Coronary artery (tissue), 2 donors: Measurements from ENCODE around the gene RNF166.

ENCODE experiments used
- DNase-seq: peaks from one replicate; pipeline ENCODE4 v3.0.0-alpha.2; 2017; ENCODE audit warnings: low spot score
- H3K27ac ChIP-seq, 2 donors: fragments of 200-600 bp; sonication (generic); one replicate each; pipeline ENCODE4 v1.5.1; 2016 to 2019
- H3K4me3 ChIP-seq: fragments of 200-600 bp; sonication (generic); 2 replicates; pipeline ENCODE4 v1.5.1; 2016; ENCODE audit warnings: mild to moderate bottlenecking, moderate library complexity
- TF ChIP-seq, protein P1 (sequence below): fragments of 200-600 bp; sonication (generic); IDR thresholded peaks from one replicate; pipeline ENCODE4 v1.5.1; 2019; ENCODE audit warnings: antibody characterized with exemption

Gene RNF166

GRCh38 chr16:88719267-88719932 is 13.2 kb upstream of the RNF166 start:
- TF ChIP-seq, protein P1, sequence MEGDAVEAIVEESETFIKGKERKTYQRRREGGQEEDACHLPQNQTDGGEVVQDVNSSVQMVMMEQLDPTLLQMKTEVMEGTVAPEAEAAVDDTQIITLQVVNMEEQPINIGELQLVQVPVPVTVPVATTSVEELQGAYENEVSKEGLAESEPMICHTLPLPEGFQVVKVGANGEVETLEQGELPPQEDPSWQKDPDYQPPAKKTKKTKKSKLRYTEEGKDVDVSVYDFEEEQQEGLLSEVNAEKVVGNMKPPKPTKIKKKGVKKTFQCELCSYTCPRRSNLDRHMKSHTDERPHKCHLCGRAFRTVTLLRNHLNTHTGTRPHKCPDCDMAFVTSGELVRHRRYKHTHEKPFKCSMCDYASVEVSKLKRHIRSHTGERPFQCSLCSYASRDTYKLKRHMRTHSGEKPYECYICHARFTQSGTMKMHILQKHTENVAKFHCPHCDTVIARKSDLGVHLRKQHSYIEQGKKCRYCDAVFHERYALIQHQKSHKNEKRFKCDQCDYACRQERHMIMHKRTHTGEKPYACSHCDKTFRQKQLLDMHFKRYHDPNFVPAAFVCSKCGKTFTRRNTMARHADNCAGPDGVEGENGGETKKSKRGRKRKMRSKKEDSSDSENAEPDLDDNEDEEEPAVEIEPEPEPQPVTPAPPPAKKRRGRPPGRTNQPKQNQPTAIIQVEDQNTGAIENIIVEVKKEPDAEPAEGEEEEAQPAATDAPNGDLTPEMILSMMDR = no peak
- DNase-seq = no peak
- H3K4me3 ChIP-seq = no peak overlapping the region
- no peak overlapping the region for H3K27ac ChIP-seq

DNA sequence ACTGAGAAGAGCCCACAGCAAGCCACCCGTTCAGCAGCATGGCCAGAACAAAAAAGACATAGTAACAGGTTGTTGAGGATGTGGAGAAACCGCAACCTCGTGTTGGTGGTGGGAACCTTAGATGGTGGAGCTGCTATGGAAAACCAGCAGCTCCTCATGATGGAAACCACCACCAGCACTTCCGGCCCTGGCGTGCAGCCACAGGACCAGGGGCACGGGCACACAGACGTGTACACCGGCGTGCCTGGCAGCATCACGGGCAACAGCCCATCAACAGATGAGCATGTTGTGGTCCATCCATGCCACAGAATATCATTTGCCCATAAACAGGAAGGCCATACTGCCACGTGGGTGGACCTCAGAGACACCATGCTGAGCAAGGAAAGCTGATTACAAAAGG is 12.0 kb upstream of the RNF166 start:
- no peak overlapping the region for H3K27ac ChIP-seq
- no peak for DNase-seq
- H3K4me3 ChIP-seq = no peak overlapping the region
- TF ChIP-seq, protein P1 = no peak

DNA sequence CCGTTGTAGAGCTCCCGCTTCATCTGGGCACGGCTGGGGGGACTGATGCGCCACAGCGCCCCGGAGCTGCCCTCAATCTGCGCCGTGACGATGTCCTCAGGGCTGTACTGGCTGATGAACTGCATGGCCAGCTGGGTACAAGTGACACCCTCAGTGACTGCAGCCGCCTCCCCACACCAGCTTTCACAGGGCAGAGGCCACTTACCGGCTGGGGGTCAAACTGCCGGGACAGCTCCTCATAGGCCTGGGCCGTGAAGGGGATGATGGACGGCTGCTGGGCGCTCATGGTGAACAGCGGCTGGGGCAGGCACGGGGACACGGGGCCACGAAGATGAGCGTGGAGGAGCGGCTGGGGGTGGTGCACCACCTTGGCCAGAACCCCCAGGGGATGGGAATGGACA is 10.4 kb upstream of the RNF166 start:
- Histone ChIP-seq H3K27ac (no peak overlapping the region), H3K4me3 (no peak overlapping the region)
- TF ChIP-seq, protein P1 = no peak
- DNase-seq = no peak

- TF ChIP-seq, protein P1 = no peak
- DNase-seq = no peak
- Histone ChIP-seq H3K27ac (no peak overlapping the region), H3K4me3 (no peak overlapping the region)
These were observed 10.0 kb upstream of the RNF166 start for GRCh38 chr16:88716201-88716600.

DNA sequence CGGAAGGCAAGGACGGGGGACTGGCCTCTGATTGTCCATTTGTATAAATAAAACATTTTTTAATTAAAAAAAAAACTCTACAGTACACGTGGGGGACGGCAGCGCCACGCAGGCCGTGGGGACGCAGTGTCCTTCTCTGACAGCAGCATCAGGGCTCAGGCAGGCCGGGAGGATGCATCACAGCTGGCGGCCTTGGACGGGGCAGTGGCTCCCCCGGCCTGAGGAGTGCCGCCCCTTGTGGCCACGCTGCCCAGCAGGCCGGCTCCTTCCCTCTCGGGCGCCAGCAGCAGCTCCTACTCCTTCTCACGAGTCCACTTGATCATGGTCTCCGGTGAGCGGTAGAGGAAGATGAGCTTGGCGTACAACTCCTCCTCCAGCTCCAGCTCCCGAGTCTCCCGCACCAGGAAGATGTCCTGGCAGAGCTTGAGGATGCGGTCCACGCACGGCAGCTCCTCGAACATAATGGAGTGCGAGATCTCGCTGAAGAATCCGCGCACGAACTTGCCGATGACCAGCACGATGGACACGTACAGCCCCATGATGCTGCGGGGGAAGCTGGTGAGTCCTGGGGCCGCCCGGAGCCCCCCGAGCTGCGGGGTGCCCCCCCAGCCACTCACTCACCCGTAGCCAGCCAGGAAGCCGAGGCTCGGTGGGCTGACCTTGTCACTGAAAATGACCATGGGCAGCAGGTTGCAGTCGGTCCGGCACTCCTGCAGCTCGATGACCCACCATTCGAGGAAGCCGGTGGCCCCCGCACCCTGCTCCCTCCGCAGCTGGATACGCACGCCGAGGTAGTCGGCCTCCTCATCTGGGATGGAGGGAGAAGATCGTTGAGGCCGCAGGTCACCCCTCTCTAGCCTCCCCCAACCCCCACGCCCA is 9.3 kb upstream of the RNF166 start:
- TF ChIP-seq, protein P1 = no peak
- Histone ChIP-seq H3K27ac (no peak overlapping the region), H3K4me3 (no peak overlapping the region)
- no peak for DNase-seq

DNA sequence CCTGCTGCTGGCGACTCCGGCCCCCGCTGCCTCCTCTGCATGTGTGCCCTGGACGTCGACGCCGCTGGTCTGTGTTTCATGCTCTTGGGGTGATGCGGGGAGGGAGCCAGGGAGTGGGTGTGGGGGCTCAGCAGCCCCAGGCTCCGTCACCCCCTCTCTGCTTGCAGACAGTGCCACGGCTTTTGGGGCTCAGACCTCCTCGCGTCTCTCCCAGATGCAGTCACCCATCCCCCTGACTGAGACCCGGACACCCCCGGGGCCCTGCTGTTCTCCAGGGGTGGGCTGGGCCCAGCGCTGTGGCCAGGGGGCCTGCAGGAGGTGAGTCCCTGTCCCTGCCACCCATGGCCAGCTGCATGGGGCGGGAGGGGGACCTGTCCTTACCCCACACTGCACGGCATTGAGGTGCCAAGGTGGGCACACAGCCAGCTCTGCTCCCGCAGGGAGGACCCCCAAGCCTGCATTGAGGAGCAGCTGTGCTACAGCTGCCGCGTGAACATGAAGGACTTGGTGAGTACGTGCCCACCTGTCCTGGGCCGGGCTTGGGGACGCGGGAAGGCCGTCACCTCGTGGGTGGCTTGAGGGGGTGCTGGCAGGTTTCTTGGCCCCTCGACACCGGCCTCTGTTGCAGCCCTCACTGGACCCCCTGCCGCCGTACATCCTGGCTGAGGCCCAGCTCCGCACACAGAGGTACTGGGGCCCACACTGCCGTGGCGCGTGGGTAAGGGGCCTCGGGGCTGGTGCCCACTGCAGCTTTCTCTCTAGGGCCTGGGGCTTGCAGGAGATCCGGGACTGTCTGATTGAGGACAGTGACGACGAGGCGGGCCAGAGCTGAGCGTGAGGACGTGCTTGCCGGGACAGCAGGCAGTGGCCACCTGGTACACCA is 8.5 kb upstream of the RNF166 start:
- DNase-seq = no peak
- H3K4me3 ChIP-seq = no peak overlapping the region
- TF ChIP-seq, protein P1 = no peak
- no peak overlapping the region for H3K27ac ChIP-seq
